NOMO-1 treated with DMSO at 0.1 percent for 48 hours (cell line): ENCODE results near the gene NKIRAS1.
A peak's percentile ranks its signal among the peaks of the same experiment; 100 is the strongest.
"Not testable (repeated sequence)": the region's sequence is repeated elsewhere in the genome, so short reads cannot be mapped to it uniquely, and the experiment has no call there.

ENCODE experiments used
- DNase-seq: peaks from one replicate; lab custom pipeline; 2025; ENCODE audit not compliant: unreplicated experiment; lab: John Stamatoyannopoulos, UW

NKIRAS1 gene

DNA sequence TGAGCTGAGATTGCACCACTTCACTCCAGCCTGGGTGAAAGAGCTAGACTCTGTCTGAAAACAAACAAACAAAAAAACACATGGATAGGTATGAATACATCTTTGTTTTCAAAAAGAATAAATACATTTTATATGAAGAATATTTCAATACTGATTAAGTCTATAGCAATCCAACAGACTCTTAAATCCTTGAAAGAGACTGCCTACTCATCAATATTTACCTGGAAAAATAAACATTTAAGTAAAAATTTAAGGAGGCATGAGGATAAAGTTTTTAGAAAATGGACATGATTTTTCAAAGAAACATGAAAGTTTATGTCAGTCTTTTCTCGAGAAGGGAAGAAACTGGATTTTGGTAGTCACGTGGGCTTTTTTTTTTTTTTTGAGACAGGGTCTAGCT is 5.4 kb downstream of the NKIRAS1 start:
- DNase-seq, result no peak

DNA sequence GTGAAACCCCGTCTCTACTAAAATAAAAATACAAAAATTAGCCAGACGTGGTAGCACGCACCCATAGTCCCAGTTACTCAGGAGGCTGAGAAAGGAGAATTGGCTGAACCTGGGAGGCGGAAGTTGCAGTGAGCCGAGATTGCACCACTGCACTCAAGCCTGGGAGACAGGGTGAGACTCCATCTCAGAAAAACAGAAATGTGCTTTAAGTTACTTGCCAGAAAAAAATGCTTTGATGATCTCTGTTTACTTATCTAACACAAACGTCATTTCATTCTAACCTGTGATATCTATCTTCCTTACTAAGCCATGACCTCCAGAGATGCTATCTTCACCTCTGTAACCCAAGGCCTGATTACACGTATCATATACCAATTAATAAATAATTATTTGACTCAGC is 7.4 kb downstream of the NKIRAS1 start:
- DNase-seq, result no peak

DNA sequence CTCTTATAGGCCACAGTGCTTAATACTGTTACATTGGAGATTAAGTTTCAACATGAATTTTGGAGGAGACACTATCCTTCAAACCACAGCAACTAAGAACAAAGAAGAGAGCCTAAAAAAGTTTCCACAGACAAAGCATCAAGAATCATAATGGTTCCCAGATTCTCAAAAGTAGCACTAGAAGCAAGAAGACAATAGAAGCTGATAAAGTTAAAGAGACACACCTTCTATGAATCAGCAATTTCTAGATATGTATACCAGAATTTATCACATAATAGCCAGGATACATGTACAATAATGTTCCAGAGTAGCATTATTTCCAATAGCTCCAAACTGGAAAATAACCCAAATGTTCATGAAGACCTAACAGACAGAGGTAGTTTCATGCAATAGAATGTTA is 12.2 kb downstream of the NKIRAS1 start:
- DNase-seq, result no peak

DNA sequence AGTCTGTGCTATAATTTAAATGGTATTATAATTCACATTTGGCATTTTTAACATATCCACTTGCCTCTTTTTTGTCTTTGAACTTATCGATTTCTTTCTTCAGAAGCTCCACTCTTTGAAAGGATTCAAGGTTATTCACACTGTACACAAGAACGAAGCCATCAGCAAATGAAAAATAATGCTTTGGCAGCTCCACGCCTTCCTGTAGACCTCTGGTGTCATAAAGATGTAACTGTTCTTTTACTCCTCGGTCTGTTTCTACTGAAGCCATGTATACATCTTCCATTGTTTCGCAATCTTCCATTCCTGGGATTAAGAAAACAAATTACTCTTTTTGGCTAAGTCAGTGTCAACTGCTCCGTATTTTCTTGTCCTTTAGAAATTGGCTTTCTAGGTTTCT is 16.0 kb downstream of the NKIRAS1 start:
- no peak for DNase-seq

DNA sequence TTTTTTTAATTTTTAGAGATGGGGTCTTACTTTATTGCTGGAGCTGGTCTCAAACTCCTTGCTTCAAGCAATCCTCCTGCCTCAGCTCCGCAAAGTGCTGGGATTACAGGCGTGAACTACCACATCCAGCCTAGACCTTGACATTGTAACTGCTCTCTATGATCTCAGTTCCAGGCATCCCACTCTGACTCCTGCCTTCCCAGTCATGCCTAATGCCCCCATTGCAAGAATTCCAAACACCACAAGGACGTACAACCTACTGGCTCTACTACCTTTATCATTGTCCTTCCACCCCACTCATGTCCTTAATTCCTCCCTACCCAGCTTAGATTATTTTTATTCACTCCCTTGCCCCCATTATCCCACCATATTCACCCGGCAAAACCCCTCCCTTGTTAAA is 21.6 kb downstream of the NKIRAS1 start:
- DNase-seq, result no peak

DNA sequence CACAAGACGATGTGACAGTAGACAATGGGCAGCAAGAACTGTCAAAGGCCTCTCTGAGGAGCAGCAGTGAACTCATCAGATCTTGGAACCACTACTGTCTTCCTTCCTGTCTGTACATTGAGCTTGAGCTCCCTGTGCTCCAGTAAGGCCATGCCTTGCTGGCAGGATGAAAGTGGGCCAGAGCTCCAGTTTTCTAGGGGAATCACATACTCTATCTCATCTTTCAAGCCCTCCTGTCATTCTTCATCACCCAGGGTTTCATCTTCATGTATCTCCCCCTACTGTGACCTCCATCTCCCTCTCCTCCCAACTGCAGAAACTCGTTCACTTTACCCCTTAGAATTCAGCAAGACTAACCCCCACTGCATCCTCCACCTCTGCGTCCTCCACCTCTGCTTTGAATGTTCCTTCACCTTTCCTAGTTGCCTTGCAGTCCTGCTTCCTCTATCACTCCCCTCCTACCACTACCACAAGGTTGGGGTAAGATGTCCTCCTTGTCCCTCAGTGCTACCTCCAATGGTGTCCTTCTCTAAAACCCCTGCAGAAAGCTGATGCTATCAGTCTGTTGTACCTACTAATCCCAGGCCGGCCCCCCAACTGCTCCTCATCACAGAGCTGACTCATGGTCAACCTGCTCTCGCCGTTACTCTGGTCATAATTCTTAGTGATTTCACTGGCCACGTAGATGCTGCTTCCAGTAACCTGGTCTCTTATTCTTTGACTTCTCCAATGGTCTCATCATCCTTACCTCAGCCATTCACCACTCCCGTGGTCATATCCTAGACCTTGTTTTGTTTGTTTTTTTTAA is 22.3 kb downstream of the NKIRAS1 start:
- no peak for DNase-seq

DNA sequence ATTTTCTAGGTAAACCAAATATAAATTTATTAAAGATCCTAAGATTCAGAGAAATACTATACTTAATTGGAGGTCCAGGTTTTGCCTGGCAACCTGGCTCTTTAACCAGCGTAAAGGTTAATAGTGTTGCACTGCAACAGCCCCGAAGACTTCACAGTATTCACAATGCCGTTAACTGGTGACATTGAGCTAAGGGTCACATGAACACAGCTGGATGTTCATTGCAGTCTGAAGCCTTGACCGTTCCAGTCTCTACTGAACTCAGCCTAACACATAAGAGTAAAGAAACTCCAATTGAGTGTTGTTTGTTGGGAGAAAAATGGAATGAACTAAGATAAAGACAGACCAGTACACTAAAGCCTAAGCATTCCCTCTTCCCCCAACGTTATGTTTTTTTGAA is 26.8 kb downstream of the NKIRAS1 start:
- DNase-seq, result no peak

DNA sequence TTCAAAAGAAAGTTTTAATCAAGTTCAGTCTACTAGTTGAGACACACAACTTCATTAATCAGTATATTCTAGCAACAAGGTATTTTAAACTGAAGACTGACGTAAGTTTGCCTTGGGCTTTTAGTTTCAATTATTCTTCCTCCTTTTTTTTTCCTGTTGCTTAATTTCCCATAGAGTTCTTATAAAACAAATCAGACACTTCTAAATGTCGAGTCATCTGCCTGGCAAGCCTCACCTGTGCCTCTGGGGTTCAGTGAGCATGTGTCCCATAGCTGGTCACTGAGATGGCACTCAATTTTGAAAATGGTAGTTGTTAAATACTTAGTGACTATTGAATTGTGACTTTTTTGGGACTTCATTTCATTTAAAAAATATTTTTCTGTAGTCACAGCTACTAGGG is 27.4 kb downstream of the NKIRAS1 start:
- DNase-seq, result peak; percentile 50

DNA sequence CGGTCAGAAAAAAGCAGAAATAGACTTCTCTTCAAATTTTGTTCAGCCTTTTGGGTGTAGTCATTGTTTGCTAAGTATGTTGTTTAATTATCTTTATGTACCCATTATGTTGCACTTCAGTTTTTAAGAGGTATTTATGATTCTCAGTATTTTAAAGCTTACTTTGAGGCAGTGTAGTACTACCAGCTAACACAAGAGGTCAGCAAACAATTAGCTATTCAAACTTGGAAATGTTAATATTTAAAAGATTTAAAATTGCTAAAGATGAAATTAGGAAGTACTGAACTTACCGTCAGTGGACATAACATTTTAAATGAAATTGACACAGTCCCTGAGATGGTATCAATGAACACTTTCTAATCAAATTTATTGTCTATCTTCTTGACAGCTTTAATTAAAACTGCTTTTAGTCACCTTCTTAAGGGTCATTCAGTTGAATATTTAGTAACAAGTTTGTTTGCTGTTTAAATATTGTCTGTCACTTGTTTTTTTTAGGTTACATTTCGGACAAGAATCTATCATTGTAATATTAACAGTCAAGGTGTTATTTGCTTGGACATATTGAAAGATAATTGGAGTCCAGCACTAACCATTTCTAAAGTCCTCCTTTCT is 28.1 kb downstream of the NKIRAS1 start:
- DNase-seq, result peak; percentile 49

DNA sequence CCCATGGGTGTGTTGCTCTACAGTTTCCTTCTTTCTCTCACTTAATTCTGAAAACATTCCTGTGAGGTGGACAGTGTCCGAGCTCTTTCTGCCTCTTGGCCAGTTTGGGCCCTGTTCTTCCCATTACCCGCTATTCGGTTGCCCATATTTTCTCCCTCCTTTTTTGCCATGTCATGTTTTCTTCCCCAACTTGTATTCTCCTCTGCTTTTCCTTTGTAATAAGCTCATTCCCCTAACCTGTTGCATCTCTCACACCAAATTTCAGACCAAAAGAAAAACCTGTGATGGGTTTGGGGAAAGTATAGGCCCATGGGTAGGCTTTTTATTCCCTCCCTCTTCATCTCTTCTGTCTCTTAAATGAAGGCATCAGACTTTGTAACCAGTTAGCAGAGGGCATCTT is 30.5 kb downstream of the NKIRAS1 start:
- DNase-seq, result no peak

DNA sequence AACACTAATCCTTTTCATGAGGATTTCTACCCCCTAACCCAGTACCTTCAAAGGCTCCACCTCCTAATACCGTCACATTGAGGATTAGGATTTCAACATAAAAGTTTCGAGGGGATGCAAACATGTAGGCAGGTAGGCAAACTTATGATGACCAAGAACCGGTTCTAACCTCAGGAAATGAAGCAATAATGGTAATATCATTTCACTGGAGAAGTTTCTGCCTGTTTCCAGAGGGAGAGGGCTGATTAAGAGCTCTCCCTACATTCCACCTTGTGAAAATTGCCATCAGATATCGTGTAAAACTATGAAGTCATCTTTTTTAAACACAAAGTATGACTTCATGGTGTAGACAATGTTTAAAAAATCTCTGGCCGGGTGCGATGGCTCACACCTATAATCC is 31.6 kb downstream of the NKIRAS1 start:
- DNase-seq, result no peak

DNA sequence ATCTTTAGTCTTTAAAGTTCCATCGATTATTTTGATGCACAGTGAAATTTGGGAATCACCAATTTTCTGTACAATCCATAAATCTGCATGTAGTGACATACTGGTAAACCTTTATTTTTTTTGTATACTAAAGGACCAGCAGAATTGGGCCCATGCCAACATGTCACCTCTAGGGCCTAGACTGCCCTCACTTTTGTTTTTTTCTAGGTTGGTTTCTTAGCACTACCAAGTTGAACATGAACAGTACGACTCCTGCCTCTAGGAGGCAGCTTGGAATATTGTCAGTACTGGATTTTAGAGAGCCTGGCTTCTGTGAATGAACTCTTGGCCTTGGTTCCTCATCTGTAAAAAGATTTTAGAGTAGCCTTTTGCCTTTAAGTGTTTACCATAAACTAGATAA is 32.3 kb downstream of the NKIRAS1 start:
- no peak for DNase-seq

DNA sequence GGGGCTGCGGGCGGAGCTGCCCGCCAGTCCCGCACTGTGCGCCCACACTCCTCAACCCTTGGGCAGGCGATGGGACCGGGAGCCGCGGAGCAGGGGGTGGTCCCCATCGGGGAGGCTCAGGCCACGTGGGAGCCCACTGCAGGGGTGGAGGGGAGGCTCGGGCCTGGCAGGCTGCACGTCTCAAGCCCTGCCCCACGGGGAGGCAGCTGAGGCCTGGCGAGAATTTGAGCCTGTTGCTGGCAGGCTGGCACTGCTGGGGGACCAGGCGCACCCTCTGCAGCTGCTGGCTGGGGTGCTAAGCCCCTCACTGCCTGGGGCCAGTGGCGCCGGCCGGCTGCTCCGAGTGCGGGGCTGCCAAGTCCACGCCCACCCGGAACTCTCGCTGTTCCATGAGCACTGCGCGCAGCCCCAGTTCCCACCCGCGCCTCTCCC is 34.3 kb downstream of the NKIRAS1 start:
- DNase-seq, result no peak

DNA sequence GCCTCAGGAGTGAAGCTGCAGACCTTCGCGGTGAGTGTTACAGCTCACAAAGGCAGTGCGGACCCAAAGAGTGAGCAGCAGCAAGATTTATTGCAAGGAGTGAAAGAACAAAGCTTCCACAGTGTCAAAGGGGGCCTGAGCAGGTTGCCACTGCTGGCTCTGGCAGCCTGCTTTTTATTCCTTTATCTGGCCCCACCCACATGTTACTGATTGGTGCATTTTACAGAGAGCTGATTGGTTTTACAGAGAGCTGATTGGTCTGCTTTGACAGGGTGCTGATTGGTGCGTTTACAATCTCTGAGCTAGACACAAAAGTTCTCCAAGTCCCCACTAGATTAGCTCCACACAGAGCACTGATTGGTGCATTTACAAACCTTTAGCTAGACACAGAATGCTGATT is 34.8 kb downstream of the NKIRAS1 start:
- DNase-seq, result not testable (repeated sequence)

DNA sequence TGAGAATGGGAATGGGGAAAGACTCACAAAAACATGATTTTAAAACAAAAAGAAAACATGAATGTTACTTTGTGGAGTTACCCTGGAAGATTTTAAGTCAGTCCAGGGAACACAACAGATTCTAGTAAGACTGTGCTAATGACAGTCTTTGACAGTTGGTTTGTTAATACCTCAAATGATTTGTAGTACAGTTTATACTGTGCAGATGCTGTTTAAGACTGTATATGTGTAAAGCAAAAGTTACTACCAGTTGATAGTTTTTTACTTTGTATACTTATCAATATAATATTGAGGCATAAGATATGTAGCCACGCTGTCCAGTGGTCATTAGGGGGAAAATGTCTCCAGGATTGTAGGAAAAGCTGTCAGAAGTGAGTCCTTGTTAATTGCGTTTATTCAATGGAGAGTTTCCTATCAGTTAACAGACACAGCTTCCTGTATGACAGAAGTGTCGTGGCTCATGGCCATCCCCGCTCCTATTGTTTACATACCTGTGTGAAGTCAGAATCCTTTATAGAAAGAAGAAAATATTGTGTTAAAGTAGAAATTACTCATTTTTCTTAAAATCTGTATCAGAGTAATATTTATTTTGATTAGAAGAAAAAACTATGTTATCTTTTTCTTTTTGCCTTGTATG is 36.0 kb downstream of the NKIRAS1 start:
- DNase-seq, result no peak

DNA sequence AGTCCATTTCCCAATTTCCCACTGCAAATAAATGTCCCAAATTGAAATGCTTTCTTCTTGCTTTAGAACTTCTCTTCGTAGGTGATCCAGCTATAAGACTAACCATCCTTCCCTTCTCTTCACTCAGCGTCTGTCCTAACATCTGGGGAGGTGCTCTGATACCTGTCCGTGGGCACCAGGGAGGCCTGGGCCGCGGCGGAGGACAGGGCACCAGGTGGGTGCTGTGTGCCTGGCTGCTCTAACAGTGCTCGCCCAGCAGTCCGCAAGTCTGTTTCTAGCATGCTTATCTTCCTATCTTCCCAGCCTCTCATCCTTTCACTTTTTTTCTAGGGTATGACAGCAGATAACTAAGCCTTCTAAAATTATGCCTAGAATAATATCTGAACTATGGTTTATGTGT is 37.3 kb downstream of the NKIRAS1 start:
- DNase-seq, result no peak

DNA sequence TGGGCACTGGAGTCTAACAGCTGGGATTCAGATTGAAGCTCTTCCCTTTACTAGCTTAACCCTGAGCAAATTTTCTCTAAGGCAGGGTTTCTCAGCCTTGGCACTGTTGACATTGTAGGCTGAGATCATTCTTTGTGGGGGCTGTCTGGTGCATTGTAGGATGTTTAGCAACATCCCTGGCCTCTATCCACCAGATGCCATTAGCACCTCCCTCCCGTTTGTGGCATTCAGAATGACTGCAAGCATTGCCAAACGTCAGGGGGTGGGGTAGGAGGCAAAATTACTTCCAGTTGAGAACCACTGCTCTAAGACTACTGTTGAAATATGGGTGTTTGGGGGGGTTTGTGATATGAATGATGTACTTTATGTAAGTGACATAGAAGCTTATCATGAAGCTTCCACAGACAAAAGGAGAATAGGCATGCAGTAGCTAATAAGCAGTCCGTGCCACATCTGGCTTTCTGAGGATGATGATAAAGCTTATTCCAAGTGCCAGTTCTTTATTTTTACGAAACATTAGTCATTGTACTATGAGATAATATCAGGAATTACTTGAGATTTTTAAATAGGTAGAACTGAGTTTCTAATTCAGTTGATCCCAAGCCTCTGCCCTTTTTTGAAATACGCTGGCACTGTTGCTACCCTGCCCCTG is 39.3 kb downstream of the NKIRAS1 start:
- peak; percentile 81 for DNase-seq

DNA sequence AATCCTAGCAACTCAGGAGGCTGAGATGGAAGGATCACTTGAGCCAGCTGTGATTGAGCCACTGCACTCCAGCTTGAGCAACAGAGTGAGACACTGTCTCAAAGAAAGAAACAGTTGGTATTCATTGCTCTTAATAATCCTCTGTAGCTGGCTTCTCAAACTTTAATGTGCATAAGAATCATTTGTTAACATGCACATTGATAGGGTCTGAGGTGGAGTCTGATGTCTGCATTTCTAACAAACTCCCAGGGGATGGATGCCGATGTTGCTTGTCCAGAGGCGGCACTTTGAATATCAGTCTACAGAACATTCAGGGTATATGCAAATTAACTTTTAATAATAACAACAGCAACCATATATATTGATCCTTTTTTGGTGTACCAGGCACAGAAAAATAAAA is 39.9 kb downstream of the NKIRAS1 start:
- DNase-seq, result no peak

DNA sequence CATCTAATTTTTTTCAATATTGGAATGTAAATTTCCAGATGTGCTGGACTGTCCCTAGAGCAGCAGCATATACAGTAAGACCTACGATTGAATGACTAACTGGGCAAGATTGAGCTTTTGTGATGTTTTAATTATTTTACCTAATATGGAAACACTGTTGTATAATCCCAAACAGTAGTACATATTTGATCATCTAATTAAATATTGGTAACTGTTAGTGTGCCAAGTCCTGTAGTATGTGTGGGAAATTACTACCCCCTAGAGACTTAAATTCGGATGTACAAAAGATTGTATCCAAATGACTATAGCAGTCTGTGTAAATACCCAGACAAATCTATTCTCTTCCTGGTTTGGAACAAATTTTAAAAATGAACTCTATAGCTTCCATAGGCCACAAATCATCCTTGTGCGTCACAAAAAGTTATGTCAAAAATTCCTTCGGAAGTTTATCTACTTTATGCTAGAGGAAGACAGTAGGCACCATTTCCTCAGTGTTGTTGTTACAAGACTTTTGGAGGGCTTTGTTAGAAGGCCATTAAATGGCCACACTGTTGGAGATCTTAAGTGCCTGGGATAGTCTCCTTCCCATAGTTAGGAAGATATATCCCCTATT is 41.6 kb downstream of the NKIRAS1 start:
- DNase-seq, result no peak

DNA sequence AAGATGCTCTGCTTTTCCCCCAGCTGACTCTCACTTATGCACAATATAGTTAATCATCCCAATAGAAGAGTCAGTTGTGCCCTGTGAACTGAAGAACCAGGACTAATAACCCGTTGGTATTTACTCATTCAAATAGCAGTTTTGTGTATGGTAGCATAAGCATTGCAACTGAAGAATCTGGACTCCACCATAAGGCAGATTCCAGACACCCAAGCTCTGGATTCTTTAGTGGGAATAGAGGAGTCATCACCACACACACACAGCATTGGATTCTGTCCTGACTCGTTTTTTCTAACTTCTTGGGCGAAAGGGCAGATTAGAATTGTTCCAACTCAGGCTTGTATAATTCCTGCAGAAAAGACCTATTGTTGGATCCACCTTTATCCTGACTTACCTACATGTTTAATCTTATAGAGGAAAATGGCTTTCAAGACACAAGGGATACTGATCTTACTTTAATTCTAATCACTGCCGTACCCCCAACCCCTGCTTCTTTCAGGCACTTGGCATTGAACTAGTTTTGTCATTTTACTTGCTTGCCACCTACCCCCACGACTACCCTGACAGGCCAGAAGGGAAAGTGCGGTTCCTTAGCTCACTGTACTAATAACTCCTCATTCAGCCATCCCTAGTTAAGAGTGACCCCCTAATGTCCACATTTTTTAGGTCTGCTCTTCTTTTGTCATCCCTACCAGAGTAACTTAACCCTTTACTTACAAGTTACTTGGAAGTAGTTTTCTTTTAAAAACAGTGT is 42.3 kb downstream of the NKIRAS1 start:
- DNase-seq, result no peak

DNA sequence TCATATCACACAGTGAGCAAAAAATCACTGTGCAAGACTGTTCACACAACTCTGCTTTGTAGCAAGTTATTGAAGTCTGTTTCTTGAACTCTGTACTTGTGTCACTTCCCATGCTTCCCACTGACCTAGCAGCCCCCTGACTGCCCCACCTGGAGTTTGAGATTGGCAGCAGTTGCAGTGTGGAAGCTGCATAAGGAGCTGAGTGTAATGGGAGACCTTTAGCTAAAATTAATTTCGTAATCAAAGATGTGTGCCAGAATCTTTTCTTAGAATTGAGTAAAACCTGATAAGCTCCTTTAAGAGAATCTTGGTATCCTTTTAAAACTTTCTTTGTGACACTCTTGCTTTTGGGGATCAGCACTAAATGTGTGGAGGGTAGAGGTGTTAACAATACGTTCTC is 42.8 kb downstream of the NKIRAS1 start:
- no peak for DNase-seq
